Left cardiac atrium (tissue), 4 donors: ENCODE data around the gene CATSPERB. TPM values are rescaled to one million over a fixed set of nuclear protein-coding genes. Genes with fewer than 3 reads are reported as not detected.
A peak's percentile ranks its signal among the peaks of the same experiment; 100 is the strongest.
"Not testable (repeated sequence)": the region's sequence is repeated elsewhere in the genome, so short reads cannot be mapped to it uniquely, and the experiment has no call there.

Source experiments
- ATAC-seq, 2 donors: fragments of 200-7000 bp; cut with Tn5 transposase; one replicate each; pipeline ENCODE4 v1.9.1; 2020; ENCODE audit warnings: mild to moderate bottlenecking in 2 of 2, moderate library complexity in 2 of 2
- DNase-seq: peaks from one replicate; pipeline ENCODE4 v3.0.0-alpha.2; 2020
- intact Hi-C, 2 donors: fragments of 100-400 bp; cut with DNase I; formaldehyde crosslinking; loops; one replicate each; pipeline versions ENCODE4 v1.14.1 to v1.15.1; 2022 to 2023
- total RNA-seq, 2 donors: library from RNA; stranded (reverse); fragmentation: NEBNext Ultra II Directional; extraction: Animal tissue kit (Norgen Biotek cat#: 25700); gene quantifications; one replicate each; pipeline ENCODE4 v1.2.1, GENCODE V29; 2021
- donor health status: DM: no; HTN: yes; CAD: no.
- donor health status: DM: no; HTN: yes; CAD: no; lungs with severe emphysema.
- donor health status: DM: yes; HTN: yes; CAD: no.
- donor health status: Dilated cardiomyopathy.

CATSPERB gene
- total RNA-seq, 2 donors from 2014 or later = 1.8 to 2.3 TPM

DNA sequence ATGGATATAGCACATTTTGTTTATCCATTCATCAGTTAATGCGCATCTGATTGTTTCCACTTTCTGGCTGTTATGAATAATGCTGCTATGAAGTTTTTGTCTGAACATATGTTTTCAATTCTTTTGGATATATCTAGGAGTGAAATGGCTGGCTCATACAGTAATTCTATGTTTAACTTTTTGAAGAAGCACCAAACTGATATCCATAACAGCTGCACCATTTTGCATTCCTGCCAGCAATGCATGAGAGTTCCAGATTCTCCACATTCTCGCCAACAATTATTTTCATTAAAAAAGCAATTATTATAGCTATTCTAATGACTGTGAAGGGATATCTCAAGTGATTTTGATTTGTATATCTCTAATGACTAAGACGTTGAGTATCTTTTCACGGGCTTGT, 131.9 kb downstream of the CATSPERB start:
- intact Hi-C loops = no loop called here
- no peak for DNase-seq
- no peak for ATAC-seq

DNA sequence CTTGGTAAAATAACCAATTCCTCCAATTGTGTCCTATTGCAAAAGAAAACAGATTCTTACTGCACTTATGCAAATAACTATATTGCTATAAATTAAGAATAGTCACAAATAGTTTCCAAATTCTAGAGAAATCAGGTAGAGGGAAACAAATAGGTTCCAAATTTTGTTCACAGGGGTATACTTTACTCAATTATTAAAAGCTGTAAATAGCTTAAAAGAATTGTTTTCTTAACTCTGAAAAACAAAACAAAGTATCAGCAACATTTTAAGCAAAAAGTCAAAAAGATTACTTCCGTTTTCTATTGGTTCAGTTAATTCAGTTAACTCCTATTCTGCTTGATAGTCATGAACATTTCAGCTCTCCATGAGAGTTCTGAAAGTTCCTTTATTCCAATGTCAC, 136.2 kb downstream of the CATSPERB start:
- ATAC-seq (no peak), DNase-seq (no peak)
- intact Hi-C loops = no loop called here

DNA sequence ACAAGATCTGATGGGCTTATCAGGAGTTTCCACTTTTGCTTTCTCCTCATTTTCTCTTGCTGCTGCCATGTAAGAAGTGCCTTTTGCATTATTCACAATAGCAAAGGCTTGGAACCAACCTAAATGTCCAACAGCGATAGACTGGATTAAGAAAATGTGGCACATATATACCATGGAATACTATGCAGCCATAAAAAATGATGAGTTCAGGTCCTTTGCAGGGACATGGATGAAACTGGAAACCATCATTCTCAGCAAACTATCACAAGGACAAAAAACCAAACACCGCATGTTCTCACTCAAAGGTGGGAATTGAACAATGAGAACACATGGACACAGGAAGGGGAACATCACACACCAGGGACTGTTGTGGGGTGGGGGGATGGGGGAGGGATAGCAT, 137.9 kb downstream of the CATSPERB start:
- ATAC-seq, DNase-seq, intact Hi-C loops: not testable (repeated sequence)

DNA sequence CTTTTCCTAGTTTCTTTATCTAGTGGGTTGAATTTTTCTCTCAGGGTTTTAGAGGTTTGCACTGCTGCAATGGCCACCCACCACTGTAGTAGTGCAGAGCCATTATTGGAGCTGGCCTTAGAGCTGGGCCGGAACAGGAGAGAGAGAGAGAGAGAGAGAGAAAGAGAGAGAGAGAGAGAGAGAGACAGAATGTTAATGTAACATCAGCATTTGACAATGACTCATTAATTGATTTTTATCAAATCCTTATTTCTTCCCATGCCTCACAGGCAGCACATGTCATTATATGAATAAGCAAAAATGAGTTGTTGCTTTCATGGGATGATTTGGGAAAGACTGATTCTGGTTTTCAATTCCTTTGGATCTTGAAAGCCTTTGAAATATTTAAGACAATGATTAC, 145.5 kb downstream of the CATSPERB start:
- DNase-seq = no peak
- ATAC-seq = no peak
- intact Hi-C loops = no loop called here

DNA sequence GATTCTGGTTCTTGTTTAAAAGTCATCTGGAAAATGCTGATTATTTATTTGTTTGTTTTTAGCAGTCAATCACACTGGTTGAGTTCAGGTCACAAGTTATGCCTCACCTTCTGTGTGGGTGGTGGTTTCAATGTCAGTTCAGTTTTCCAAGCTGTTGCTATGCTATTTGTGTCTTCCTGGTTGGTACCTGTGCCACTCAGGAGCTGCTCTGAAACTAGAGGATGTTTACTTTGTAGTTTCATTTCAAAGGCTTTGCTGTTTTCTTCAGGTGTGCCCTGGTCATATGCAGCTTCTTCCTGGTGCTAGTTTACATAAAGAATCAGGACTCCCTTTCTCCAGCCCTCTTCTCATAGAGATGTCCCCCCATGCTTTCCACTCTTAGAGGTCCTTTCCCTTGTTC, 146.0 kb downstream of the CATSPERB start:
- no peak for ATAC-seq
- intact Hi-C loops = no loop called here
- DNase-seq = no peak

DNA sequence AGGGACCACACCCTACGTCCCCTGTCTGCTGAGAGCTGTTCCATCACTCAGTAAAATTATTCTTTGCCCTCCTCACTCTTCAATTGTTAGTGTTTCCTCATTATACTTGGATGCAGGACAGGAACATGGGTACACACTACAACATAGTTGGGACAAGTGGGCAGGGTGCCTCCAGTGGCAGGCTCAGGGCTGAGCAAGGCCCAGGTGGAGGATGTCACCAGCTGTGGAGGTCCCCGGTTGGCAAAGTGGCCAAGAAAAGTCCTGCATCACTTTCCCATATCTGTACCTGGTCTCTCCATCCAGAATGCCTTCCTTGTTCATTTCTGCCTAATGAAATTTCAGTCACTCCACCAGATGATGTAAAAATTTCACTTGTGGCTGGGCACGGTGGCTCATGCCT, 149.1 kb downstream of the CATSPERB start:
- intact Hi-C loops = no loop called here
- ATAC-seq (no peak), DNase-seq (no peak)

DNA sequence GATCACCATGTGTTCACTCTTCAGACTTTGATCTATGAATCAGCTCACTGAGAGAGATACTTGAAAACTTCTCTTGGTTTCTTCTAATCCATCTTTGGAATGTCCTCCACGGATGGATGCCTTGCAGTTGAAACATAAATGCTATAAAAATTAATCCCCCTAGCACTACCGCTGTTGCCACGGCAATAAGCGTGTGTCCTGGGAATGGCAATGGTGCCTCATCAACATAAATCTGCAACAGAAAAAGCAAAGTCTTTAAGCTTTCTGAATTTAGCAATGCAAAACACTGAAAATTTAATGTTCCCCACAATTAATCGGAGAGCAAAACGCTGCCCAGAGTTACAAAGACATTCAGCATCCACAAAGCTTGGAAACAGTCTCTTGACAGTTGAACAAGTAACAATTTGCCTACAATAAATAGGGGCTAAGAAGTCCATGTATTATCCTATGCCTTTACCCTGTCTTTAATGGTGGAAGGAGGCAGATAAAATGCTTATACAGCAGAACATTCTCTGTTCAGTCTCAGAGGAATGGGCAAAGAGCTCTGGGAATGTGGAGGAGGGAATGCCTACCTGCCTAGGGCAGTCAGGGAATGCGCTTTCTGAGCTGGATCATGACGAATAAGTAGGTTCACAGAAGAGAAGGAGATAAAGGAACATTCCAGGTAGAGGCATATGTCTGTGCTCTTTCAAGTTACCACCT, 150.9 kb downstream of the CATSPERB start:
- ATAC-seq (peak in 1 of 2 donors; percentile 39), DNase-seq (no peak)
- intact Hi-C loops = no loop called here

DNA sequence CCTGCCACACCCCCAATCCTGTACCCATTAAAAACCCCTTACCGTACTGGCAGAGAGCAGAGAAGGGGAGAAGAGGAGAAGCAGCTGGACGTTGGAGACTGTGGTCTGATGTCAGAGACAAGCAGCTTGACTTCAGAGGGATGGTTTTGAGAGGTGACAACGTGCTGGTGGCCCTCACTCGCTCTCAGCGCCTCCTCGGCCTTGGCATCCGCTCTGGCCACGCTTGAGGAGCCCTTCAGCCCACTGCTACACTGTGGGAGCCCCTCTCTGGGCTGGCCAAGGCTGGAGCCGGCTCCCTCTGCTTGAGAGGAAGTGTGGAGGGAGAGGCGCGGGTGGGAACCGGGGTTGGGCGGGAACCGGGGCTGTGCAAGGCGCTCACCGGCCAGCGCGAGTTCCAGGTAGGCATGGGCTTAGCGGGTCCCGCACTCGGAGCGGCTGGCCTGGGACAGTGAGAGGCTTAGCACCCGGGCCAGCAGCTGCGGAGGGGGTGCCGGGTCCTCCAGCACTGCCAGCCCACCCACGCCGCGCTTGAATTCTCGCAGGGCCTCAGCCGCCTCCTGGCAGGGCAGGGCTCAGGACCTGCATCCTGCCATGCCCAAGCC, 154.2 kb downstream of the CATSPERB start:
- no peak for DNase-seq
- intact Hi-C loops = no loop called here
- no peak for ATAC-seq

DNA sequence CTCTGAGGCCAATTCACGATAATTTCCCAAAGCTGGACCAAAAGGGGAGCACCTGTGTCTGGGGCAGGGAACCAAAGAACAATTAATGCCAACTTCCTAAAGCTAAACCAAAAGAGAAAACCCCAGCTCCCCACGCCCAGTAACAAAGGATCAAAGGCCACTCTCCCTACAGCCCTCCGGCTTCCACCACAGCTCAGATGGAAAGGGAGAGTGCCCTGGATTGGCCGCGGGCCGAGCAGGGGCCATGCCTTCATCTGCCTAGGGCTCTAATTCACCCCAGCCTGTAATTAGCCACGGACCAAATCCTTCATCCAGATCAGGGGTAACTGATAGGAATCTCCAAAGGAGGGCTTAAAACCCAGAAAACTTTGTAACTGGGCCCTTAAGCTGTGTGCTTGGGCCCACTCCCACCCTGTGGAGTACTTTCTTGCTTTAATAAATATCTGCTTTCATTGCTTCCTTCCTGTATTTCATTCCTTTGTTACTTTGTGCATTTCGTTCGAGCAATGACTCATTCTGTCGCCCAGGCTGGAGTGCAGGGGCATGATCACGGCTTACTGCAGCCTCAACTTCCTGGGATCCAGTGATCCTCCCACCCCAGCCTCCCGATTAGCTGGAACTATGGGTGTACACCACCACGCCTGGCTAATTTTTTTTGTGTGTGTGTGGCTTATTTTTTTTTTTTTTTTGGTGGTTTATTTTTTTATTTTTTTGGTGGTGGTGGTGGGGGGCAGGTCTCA, 156.2 kb downstream of the CATSPERB start:
- DNase-seq (no peak), ATAC-seq (no peak)
- intact Hi-C loops = no loop called here

DNA sequence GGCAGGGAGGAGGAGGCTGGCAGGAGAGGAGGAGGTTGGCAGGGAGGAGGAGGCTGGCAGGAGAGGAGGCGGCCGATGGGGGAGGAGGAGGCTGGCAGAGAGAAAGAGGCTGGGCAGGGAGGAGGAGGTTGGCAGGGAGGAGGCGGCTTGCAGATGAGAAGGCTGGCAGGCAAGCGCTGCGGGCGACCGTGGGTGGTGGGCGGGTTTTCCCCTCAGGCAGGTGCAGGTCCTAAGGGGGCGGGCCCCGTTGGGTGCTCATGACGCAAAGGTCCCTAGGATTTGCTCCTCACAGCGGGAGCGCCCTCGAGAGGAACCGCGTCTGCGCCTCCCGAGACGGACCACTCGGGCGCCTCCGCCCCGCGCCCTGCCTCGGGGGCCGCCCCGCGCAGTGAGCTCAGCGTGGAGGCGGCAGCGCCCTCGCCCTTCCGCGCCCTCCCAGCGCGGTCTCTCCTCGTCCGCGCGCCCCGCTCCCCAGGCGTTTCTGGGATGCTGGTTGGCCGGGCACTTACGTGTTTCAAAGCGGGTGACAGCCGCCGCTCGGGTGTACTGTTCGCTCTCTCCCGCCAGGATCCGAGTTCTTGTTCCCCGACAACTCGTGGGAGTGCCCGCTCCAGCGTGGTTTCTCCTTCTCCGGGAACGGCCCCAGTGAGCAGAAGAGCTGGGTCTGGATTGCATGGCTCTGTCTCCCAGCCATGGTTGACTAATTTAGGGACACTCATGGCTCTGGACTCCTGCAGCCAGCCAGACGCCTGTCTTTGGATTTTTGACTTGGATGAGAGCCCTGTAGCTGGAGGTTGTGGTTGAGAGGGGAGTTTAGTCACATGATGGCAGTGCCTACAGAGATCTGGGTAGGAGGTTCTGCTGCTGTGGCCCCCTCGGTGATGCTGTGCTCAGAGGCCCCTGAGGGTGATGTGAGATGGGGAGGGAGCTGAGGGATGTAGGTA, 157.7 kb downstream of the CATSPERB start:
- DNase-seq (peak; percentile 36), ATAC-seq (peak; percentile 59 to 92)
- intact Hi-C loops = no loop called here

DNA sequence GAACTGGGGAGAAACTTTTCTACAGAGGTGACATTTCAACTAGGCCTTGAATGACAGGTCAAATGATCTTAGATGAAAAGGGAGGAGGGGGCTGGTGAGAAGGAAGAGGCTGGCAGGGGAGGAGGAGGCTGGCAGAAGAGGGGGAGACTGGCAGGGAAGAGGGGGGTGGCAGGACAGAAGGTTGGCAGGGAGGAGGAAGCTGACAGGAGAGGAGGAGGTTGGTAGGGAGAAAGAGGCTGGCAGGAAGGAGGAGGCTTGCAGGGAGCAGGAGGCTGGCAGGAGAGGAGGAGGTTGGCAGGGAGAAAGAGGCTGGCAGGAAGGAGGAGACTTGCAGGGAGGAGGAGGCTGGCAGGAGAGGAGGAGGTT, 158.4 kb downstream of the CATSPERB start:
- no peak for ATAC-seq
- intact Hi-C loops = no loop called here
- no peak for DNase-seq

DNA sequence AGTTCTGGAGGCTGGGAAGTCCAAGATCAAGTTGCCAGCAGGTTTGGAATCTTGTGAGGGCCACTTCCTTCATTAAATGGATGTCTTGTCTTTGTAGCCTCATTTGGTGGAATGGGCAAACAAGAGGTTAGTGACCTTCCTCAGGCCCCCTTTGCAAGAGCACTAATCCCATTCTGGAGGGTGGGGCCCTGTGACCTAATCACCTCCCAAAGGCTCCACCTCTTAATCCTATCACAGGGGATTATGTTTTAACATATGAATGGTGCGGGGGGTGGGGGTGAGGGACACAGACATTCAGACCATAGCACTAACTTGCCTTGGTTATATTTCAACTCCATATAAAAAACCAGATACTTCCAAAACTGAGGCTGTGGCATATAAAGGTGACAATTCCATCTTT, 161.9 kb downstream of the CATSPERB start:
- no peak for DNase-seq
- intact Hi-C loops = no loop called here
- ATAC-seq = no peak

DNA sequence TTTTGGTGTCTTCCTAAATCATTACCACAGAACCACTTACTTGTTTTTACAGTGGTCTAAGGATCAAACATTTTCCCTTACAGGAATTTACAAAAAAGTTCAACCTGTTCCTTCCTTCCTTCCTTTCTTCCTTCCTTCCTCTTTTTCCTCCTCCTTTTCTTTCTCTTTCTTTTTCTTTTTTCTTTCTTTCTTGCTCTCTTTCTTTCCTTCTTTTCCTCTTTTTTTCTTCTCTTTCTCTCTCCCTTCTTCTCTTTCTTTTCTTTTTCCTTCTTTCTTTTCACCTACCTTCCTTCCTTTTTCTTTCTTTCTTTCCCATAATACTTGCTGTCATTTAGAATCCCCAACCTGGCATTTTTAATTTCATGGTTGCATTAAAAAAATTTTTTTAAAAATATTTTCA, 162.6 kb downstream of the CATSPERB start:
- no peak for ATAC-seq
- intact Hi-C loops = no loop called here
- DNase-seq = no peak

DNA sequence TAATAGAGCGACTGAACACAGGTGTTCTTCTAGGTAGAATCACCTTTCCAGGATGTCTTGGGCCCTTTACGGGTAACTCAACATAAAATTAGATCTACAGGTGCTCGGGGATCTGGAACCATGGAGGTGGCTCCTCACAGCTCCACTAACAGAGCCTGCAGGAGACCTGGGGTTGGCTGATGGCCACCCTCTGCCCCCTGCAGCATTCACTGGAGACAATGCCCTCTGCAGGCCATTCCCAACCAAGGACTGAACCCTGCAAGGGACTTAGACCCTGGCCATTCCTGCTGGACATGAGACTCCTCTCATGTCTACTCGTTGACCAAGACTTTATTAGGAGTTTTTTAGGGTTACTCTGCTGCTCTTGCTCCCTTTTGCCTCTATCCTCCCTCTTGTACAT, 163.3 kb downstream of the CATSPERB start:
- intact Hi-C loops = no loop called here

DNA sequence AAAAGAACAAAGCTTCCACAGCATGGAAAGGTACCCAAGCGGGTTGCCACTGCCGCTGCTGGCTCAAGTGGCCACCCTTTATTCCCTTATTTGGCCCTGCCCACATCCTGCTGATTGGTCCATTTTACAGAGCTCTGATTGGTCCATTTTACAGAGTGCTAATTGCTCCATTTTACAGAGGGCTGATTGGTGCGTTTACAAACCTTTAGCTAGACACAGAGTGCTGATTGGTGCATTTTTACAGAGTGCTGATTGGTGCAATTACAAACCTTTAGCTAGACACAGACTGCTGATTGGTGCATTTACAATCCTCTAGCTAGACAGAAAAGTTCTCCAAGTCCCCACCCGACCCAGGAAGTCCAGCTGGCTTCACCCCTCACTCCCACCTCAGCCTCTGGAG, 164.1 kb downstream of the CATSPERB start:
- ATAC-seq = not testable (repeated sequence)

More for the DNA sequence above, 163.3 kb downstream of the CATSPERB start:
- no peak for ATAC-seq
- no peak for DNase-seq

DNA sequence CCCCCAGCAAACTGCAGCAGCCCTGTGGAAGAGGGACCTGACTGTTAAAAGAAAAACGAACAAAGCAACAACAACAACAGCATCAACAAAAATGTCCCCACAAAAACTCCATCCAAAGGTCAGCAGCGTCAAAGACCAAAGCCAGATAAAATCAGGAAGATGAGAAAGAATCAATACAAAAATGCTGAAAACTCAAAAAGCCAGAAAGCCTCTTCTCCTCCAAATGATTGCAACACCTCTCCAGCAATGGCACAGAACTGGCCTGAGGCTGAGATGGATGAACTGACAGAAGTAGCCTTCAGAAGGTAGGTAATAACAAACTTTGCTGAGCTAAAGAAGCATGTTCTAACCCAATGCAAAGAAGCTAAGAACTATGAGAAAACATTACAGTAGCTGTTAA, 176.4 kb downstream of the CATSPERB start:
- DNase-seq = no peak
- intact Hi-C loops = no loop called here
- ATAC-seq = no peak

More for the DNA sequence above, 164.1 kb downstream of the CATSPERB start:
- intact Hi-C loops, DNase-seq: not testable (repeated sequence)

DNA sequence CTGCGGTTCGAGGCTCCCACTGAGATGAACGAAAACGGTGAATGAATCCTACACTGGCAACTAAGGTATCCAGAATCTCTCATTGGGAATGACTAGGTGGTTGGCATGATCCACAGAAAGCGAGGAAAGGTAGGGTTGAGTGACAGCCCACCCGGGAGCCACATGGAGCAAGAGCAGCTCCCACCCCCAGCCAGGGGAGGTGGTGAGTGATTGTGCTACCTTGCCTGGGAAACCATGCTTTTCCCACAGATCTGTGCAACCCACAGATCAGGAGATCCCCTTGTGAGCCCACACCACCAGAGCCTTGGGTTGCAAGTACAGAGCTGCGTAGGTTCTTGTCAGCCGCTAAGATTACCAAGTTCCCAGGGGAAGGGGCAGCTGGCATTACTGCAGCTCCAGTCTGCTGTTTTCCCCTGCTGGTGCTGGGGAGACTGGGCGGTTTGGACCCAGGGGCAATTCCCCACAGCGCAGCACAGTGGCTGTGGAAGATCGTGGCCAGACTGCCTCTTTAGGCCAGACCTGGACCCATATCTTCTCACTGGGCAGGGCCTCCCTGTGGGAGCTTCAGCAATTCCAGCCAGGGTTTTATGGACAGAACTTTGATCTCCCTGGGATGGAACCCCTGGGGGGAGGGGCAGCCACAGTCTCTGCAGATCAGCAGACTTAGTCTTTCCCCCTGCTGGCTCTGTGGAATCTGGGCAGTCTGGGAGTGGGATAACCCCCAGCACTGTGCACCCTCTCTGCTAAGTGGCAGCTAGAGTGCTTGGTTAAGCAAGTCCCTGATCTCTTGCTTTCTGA, 177.2 kb downstream of the CATSPERB start:
- DNase-seq (no peak), ATAC-seq (no peak)
- intact Hi-C loops = no loop called here

DNA sequence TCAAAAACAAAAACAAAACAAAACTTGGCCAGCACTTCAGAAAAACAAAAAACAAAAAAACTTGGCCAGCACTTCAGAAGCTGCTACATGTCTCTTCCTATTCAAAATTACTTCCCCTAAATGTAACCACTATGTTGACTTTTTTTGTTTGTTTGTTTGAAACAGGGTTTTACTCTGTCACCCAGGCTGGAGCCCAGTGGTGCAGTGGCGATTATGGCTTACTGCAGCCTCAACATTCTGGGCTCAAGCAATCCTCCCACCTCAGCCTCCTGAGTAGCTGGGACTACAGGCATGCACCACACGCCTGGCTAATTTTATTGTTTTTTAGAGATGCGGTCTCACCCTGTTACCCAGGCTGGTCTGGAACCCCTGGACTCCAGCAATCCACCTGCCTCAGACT, 183.8 kb downstream of the CATSPERB start:
- DNase-seq (no peak), ATAC-seq (no peak)
- intact Hi-C loops = no loop called here
